Liver (tissue), 9 donors: ENCODE data around the gene TEDC1. TPM values are rescaled to one million over a fixed set of nuclear protein-coding genes. Genes with fewer than 3 reads are reported as not detected.
A peak's percentile ranks its signal among the peaks of the same experiment; 100 is the strongest.

Source experiments
- DNase-seq: peaks from one replicate; pipeline ENCODE4 v3.0.0-alpha.2; 2017; ENCODE audit warnings: low spot score
- H3K27ac ChIP-seq, 2 donors: one replicate each; pipeline ENCODE4 v1.7.0; 2013; ENCODE audit warnings: inconsistent platforms in 2 of 2, low read length in 2 of 2, control low read depth in 1 of 2, low read depth in 1 of 2, mild to moderate bottlenecking in 1 of 2
- H3K27me3 ChIP-seq, 4 donors: one replicate each; pipeline versions ENCODE4 v1.6.1 to v1.7.0; 2013; ENCODE audit warnings: low read length in 3 of 4, inconsistent platforms in 1 of 4, mild to moderate bottlenecking in 1 of 4, moderate library complexity in 1 of 4; ENCODE audit not compliant: control insufficient read depth in 4 of 4, insufficient read depth in 4 of 4
- H3K36me3 ChIP-seq, 4 donors: one replicate each; pipeline versions ENCODE4 v1.6.1 to v1.7.0; 2013; ENCODE audit warnings: low read length in 3 of 4, mild to moderate bottlenecking in 3 of 4, low read depth in 1 of 4, moderate library complexity in 1 of 4; ENCODE audit not compliant: control insufficient read depth in 4 of 4, insufficient read depth in 3 of 4
- H3K4me1 ChIP-seq, 4 donors: one replicate each; pipeline versions ENCODE4 v1.6.1 to v1.7.0; 2013; ENCODE audit warnings: low read length in 3 of 4, mild to moderate bottlenecking in 3 of 4, moderate library complexity in 1 of 4; ENCODE audit not compliant: control insufficient read depth in 4 of 4, insufficient read depth in 4 of 4
- H3K4me3 ChIP-seq, 3 donors: one replicate each; pipeline versions ENCODE4 v1.6.1 to v1.7.0; 2013; ENCODE audit warnings: low read length in 3 of 3, control low read depth in 1 of 3, low read depth in 1 of 3, mild to moderate bottlenecking in 1 of 3
- H3K9ac ChIP-seq, 2 donors: one replicate each; pipeline ENCODE4 v1.7.0; 2013; ENCODE audit warnings: low read length in 2 of 2, mild to moderate bottlenecking in 2 of 2, moderate library complexity in 2 of 2, control low read depth in 1 of 2, low read depth in 1 of 2
- H3K9me3 ChIP-seq, 4 donors: one replicate each; pipeline versions ENCODE4 v1.6.1 to v1.7.0; 2013; ENCODE audit warnings: low read length in 3 of 4; ENCODE audit not compliant: control insufficient read depth in 4 of 4
- GABPA ChIP-seq, 2 donors: IDR thresholded peaks in 1 of 2; conservative IDR thresholded peaks in 1 of 2; 2 replicates each; pipeline ENCODE4 v1.6.1; 2016; ENCODE audit warnings: antibody characterized with exemption in 2 of 2, mild to moderate bottlenecking in 1 of 2, moderate library complexity in 1 of 2
- JUND ChIP-seq, 2 donors: IDR thresholded peaks; 2 replicates each; pipeline ENCODE4 v1.6.1; 2016; ENCODE audit warnings: antibody characterized with exemption in 2 of 2
- NR2F2 ChIP-seq: IDR thresholded peaks from 2 replicates; pipeline ENCODE4 v1.6.1; 2016; ENCODE audit warnings: antibody characterized with exemption
- RXRA ChIP-seq, 2 donors: IDR thresholded peaks; 2 replicates each; pipeline ENCODE4 v1.6.1; 2017 to 2018; ENCODE audit warnings: antibody characterized with exemption in 2 of 2, mild to moderate bottlenecking in 1 of 2
- SP1 ChIP-seq: IDR thresholded peaks from 2 replicates; pipeline ENCODE4 v1.6.1; 2018; ENCODE audit warnings: antibody characterized with exemption, mild to moderate bottlenecking
- TAF1 ChIP-seq: conservative IDR thresholded peaks from 2 replicates; pipeline ENCODE4 v1.6.1; 2016; ENCODE audit warnings: antibody characterized with exemption, mild to moderate bottlenecking
- YY1 ChIP-seq: IDR thresholded peaks from 2 replicates; pipeline ENCODE4 v1.6.1; 2016; ENCODE audit warnings: antibody characterized with exemption, mild to moderate bottlenecking
- WGBS: extraction: QIAGEN DNeasy Blood & Tissue Kit; methylation state at CpG from one replicate; pipeline ENCODE4 v1.1.7; 2013; 5-methylcytosine and 5-hydroxymethylcytosine counted together
- polyA plus RNA-seq, 2 donors: library from polyadenylated mRNA; stranded (reverse) in 1 of 2; unstranded in 1 of 2; fragments of 200-250 nt in 1 of 2; fragments of >200 nt in 1 of 2; fragmentation: Nextera tagmentation in 1 of 2; extraction: Ambion mirVana in 1 of 2; gene quantifications; one replicate each; pipeline versions ENCODE4 v1.2.1 to v1.2.3, GENCODE V29; 2013 to 2015
- total RNA-seq, 2 donors: library from RNA; depleted of rRNA; stranded (reverse); fragments of >200 nt; gene quantifications; one replicate each; pipeline ENCODE4 v1.2.3, GENCODE V29; 2014
- TF ChIP-seq, protein P1 (sequence below): IDR thresholded peaks from 2 replicates; pipeline ENCODE4 v1.6.1; 2016; ENCODE audit warnings: antibody characterized with exemption, mild to moderate bottlenecking
- TF ChIP-seq, protein P2 (sequence below): IDR thresholded peaks from 2 replicates; pipeline ENCODE4 v1.6.1; 2016; ENCODE audit warnings: antibody characterized with exemption
- TF ChIP-seq, protein P3 (sequence below): IDR thresholded peaks from 2 replicates; pipeline ENCODE4 v1.6.1; 2016; ENCODE audit warnings: antibody characterized with exemption
- TF ChIP-seq, protein P4 (sequence below): fragments of 150-350 bp; IDR thresholded peaks from 2 replicates; pipeline ENCODE4 v1.5.1; 2017; ENCODE audit warnings: improper control_type of control experiment, low read depth, low read length; ENCODE audit not compliant: missing input control
- TF ChIP-seq, protein P5 (sequence below): IDR thresholded peaks from 2 replicates; pipeline ENCODE4 v1.6.1; 2016; ENCODE audit warnings: antibody characterized with exemption
- donor health status: healthy.
- donor health status: healthy.
- donor health status: healthy.
- donor health status: healthy.
- donor health status: healthy.

Gene TEDC1
- total and polyA plus RNA-seq, 4 donors = 0.97 to 7.5 (median 3.2) TPM

DNA sequence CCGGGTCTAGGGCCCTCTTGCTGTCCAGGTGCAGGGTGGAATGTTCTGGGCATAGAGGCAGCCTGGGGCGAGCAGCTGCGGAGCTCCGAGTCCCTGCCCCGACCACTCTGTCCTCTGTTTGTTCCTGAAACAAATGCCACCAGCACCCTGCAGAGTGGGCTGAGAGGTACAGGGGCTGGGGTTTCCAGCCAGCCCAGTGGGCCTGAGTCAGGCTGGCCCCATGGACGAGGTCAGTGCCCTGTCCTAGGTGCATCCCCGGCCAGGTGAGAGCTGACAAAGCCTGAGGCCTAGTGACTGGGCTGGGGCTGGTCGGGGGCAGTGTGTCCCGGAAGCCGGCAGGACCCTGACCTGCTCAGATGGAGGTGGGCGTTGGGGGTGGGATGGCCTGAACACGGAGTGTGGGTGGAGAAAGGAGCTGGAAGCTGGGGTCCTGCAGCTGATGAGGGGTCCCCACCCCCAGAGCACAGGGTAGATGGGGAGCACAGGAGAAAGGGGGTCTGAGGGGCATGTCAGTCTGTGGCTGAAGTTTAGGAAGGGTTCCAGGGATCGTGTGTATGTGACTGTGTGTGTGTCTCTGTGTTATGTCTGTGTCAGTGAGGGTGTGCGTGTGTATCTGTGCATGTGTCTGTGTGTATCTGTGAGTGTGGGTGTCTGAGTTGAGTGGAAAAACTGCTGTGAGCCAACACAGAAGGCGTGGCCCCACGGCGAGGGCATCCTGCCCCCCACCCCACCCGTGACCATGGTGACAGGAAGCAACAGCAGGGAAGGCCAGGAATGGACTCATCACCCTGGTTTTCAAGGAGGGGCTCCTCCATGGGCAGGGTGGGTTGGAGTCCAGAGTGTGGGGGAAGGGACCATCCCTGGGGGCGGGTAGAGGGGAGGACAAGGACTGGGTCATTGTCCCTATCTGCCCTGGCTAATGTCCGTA is 6.7 kb upstream of the TEDC1 start:
- no peak overlapping the region for H3K9ac ChIP-seq
- peak in 1 of 2 donors; percentile 27 for TF ChIP-seq RXRA (IDR thresholded peaks at IDR 0.05)
- TF ChIP-seq, protein P1, sequence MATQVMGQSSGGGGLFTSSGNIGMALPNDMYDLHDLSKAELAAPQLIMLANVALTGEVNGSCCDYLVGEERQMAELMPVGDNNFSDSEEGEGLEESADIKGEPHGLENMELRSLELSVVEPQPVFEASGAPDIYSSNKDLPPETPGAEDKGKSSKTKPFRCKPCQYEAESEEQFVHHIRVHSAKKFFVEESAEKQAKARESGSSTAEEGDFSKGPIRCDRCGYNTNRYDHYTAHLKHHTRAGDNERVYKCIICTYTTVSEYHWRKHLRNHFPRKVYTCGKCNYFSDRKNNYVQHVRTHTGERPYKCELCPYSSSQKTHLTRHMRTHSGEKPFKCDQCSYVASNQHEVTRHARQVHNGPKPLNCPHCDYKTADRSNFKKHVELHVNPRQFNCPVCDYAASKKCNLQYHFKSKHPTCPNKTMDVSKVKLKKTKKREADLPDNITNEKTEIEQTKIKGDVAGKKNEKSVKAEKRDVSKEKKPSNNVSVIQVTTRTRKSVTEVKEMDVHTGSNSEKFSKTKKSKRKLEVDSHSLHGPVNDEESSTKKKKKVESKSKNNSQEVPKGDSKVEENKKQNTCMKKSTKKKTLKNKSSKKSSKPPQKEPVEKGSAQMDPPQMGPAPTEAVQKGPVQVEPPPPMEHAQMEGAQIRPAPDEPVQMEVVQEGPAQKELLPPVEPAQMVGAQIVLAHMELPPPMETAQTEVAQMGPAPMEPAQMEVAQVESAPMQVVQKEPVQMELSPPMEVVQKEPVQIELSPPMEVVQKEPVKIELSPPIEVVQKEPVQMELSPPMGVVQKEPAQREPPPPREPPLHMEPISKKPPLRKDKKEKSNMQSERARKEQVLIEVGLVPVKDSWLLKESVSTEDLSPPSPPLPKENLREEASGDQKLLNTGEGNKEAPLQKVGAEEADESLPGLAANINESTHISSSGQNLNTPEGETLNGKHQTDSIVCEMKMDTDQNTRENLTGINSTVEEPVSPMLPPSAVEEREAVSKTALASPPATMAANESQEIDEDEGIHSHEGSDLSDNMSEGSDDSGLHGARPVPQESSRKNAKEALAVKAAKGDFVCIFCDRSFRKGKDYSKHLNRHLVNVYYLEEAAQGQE = no peak

DNA sequence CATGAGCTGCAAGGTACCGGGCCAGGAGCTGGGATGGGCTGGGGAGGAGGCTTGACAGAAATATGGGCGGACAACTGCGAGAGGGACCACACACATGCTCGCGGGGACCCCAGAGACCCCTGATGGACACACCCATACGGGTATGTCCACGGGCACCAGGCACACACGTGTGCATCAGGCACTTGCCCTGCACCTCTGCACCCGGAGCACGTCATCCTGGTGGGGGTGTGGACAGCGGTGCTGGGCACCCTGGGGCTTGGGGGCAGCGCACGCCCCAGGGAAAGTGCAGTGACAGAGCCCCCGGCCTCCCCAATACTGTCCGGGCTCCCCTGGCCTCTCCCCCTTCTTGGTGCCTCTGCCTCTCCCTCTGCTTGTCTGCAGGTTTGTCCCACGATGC is 6.1 kb upstream of the TEDC1 start:
- no peak for TF ChIP-seq RXRA (IDR thresholded peaks at IDR 0.05)
- TF ChIP-seq, protein P2, sequence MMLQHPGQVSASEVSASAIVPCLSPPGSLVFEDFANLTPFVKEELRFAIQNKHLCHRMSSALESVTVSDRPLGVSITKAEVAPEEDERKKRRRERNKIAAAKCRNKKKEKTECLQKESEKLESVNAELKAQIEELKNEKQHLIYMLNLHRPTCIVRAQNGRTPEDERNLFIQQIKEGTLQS = no peak
- TF ChIP-seq JUND (IDR thresholded peaks at IDR 0.05) = no peak
- TF ChIP-seq, protein P3, sequence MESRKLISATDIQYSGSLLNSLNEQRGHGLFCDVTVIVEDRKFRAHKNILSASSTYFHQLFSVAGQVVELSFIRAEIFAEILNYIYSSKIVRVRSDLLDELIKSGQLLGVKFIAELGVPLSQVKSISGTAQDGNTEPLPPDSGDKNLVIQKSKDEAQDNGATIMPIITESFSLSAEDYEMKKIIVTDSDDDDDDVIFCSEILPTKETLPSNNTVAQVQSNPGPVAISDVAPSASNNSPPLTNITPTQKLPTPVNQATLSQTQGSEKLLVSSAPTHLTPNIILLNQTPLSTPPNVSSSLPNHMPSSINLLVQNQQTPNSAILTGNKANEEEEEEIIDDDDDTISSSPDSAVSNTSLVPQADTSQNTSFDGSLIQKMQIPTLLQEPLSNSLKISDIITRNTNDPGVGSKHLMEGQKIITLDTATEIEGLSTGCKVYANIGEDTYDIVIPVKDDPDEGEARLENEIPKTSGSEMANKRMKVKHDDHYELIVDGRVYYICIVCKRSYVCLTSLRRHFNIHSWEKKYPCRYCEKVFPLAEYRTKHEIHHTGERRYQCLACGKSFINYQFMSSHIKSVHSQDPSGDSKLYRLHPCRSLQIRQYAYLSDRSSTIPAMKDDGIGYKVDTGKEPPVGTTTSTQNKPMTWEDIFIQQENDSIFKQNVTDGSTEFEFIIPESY = no peak
- TF ChIP-seq SP1 = no peak
- no peak for TF ChIP-seq TAF1
- TF ChIP-seq GABPA (IDR thresholded peaks at IDR 0.05 in 1 of 2, conservative IDR thresholded peaks at IDR 0.05 in 1 of 2) = no peak
- TF ChIP-seq YY1 = no peak
- TF ChIP-seq, protein P4, sequence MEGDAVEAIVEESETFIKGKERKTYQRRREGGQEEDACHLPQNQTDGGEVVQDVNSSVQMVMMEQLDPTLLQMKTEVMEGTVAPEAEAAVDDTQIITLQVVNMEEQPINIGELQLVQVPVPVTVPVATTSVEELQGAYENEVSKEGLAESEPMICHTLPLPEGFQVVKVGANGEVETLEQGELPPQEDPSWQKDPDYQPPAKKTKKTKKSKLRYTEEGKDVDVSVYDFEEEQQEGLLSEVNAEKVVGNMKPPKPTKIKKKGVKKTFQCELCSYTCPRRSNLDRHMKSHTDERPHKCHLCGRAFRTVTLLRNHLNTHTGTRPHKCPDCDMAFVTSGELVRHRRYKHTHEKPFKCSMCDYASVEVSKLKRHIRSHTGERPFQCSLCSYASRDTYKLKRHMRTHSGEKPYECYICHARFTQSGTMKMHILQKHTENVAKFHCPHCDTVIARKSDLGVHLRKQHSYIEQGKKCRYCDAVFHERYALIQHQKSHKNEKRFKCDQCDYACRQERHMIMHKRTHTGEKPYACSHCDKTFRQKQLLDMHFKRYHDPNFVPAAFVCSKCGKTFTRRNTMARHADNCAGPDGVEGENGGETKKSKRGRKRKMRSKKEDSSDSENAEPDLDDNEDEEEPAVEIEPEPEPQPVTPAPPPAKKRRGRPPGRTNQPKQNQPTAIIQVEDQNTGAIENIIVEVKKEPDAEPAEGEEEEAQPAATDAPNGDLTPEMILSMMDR = no peak
- TF ChIP-seq, protein P5, sequence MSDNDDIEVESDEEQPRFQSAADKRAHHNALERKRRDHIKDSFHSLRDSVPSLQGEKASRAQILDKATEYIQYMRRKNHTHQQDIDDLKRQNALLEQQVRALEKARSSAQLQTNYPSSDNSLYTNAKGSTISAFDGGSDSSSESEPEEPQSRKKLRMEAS = no peak
- TF ChIP-seq NR2F2 = no peak
- Histone ChIP-seq H3K36me3 (peaks cover 0 to 1% (median 0%) of the 10 kb centered on the region in 4 donors), H3K27me3 (no peaks in the 10 kb centered on the region), H3K9ac (no peak overlapping the region), H3K9me3 (no peaks in the 10 kb centered on the region), H3K27ac (no peak overlapping the region), H3K4me3 (no peak overlapping the region), H3K4me1 (peaks cover 10 to 47% (median 23%) of the 10 kb centered on the region in 4 donors)
- no peak for DNase-seq
- WGBS = 79% methylated on average over 16 of the region's 16 CpGs

More for the DNA sequence above, 6.7 kb upstream of the TEDC1 start:
- no peak overlapping the region for H3K27ac ChIP-seq
- H3K36me3 ChIP-seq = peaks cover 0 to 1% (median 0%) of the 10 kb centered on the region in 4 donors
- no peaks in the 10 kb centered on the region for H3K9me3 ChIP-seq
- no peaks in the 10 kb centered on the region for H3K27me3 ChIP-seq
- DNase-seq = no peak
- 72% methylated on average over 20 of the region's 20 CpGs for WGBS
- H3K4me1 ChIP-seq = peaks cover 10 to 41% (median 20%) of the 10 kb centered on the region in 4 donors
- H3K4me3 ChIP-seq = no peak overlapping the region
